ENCODE measurements around the gene SNX20. TPM values are rescaled to one million over a fixed set of nuclear protein-coding genes. Genes with fewer than 3 reads are reported as not detected.

Gene SNX20
- total RNA-seq, 2 experiments from 2014 or later, result 83.9 to 98.5 TPM

DNA sequence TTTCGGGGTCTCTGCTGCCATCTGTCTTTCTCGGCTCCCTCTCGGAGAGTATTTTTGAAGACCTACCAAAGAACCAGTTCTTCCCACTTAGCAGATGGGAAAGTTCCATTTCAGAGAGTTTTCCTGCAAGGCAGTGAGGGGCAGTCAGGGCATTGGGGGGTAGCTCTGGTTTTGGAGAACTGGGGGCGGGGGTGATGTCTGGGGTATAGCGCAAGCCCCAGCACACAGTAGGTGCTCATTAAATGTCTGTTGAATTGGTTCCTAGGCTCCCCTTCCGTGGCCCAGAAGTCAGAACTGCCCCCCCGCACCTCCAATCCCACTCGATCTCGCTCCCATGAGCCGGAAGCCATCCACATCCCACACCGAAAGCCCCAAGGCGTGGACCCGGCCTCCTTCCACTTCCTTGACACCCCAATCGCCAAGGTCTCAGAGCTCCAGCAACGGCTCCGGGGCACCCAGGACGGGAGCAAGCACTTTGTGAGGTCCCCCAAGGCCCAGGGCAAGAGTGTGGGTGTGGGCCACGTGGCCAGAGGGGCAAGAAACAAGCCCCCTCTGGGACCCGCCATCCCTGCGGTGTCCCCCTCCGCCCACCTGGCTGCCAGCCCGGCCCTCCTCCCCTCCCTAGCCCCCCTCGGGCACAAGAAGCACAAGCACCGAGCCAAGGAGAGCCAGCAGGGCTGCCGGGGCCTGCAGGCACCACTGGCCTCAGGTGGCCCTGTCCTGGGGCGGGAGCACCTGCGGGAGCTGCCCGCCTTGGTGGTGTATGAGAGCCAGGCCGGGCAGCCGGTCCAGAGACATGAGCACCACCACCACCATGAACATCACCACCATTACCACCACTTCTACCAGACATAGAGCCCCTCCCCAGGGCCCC, 47.9 kb downstream of the SNX20 start:
- Mint-ChIP-seq H3K4me1 (peaks cover 2% of the 10 kb centered on the region), H3K9me3 (no peaks in the 10 kb centered on the region), H3K4me3 (no peak overlapping the region), H3K36me3 (ENCODE audit: low read depth) (no peaks in the 10 kb centered on the region), H3K27me3 (no peaks in the 10 kb centered on the region), H3K27ac (no peak overlapping the region)
- CTCF ChIA-PET, result no interaction called here
- POLR2A ChIA-PET, result no interaction called here
- DNase-seq, result no peak

DNA sequence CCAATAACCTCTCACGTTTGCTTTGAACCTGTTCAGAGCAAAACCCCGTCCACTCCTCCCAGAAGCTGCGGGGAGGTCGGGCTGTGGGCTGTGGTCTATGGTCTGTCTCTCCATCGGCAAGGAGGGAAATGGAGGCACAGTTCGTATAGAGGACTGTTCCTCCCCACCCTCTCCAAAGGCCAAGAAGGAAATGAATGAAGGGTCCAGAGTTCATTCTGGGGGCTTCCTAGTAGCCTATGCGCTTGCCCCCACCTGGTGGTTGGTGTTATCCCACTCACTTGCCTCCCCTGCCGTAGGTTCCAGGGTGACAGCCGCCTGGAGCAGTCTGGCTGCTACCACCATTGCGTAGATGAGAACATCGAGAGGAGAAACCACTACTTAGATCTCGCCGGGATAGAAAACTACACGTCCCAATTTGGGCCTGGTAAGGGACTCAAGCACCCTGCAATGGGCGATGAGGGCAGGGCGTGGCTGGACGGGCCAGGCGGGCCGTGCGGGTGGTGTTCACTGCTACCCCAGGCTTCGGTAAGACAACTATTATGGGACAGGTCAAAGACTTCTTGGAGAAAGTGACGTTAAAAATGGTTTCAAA, 49.0 kb downstream of the SNX20 start:
- H3K36me3 Mint-ChIP-seq (ENCODE audit: low read depth), result no peaks in the 10 kb centered on the region
- no peak overlapping the region for H3K4me3 Mint-ChIP-seq
- H3K4me1 Mint-ChIP-seq, result peaks cover 10% of the 10 kb centered on the region
- ChIA-PET POLR2A (no interaction called here), CTCF (no interaction called here)
- H3K9me3 Mint-ChIP-seq, result no peaks in the 10 kb centered on the region
- H3K27me3 Mint-ChIP-seq, result no peaks in the 10 kb centered on the region
- no peak overlapping the region for H3K27ac Mint-ChIP-seq
- DNase-seq, result no peak

DNA sequence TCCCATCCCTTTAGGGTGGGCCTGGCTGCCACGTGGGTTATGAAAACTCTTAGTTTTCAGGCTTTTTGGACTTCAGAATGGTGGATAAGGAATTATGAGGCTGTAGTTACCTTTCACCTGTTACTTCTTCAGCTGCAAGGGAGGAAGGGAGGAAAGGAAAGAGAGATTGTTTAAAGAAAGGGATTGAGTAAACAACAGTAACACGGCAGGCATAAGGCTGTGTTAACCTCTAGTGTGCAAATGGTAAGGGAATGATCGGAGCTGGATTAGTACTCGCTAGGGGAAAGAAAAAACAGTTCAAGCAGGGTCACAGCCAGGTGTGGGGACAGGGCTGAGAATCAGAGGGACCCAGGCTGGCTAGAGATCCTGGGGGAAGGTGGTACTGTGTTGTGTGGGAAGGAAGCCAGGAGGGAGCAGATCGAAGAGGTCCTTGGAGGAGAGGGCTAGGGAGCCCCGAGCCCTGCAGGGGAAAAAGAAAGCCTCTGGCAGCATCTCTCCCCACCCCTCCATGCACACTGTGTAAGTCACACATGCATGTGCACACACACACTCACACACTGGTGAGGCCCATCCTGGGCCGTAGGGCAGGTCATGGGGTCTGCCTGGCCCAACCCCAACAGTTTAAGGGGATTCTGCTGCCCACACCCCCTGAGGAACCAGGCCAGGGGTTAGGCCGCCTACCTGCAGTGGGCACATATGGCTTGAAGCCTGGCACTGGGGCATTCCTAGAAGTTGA, 49.7 kb downstream of the SNX20 start:
- H3K27me3 Mint-ChIP-seq, result no peaks in the 10 kb centered on the region
- ChIA-PET POLR2A (no interaction called here), CTCF (interaction anchor here (1.4 kb wide), 1 partner anchor 22 kb away, joined by 4 read pairs; no protein-coding TSS in a partner anchor)

DNA sequence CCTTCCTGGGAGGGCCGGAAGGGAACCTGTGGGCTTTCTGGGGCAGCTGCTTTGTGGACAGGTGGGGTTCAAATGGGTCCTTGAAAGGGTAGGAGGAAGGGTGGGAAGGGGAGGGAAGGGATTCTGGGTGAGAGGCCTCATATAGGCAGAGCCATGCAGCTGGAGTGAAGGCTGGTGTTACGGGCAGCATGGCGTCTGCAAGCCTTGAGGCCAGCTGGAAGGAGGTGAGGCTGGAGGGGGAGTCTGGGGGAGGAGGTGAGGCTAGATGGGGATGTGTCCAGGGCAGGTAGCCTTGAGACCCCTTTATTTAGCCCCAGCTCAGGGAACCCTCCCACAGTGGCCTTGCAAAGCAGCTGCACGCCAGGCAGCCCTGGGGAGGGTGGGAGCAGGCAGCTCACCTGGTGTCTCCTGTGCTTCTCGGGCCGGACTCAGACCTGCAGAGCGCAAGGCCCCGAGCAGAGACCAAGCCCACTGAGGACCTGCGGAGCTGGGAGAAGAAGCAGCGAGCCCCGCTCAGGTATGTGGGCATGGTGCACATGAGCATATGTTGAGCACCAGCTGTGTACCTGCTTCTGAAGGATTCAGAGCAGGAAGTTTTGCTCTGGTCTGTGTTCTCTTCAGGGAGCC, 50.6 kb downstream of the SNX20 start:
- CTCF ChIA-PET, result interaction anchor here (1.4 kb wide), 1 partner anchor 21 kb away, joined by 4 read pairs; no protein-coding TSS in a partner anchor
- Mint-ChIP-seq H3K4me1 (peaks cover 17% of the 10 kb centered on the region), H3K4me3 (no peak overlapping the region), H3K36me3 (ENCODE audit: low read depth) (no peaks in the 10 kb centered on the region), H3K27me3 (no peaks in the 10 kb centered on the region), H3K9me3 (no peaks in the 10 kb centered on the region), H3K27ac (no peak overlapping the region)
- no peak for DNase-seq
- POLR2A ChIA-PET, result no interaction called here

More for the DNA sequence above, 49.7 kb downstream of the SNX20 start:
- no peak overlapping the region for H3K4me3 Mint-ChIP-seq
- peaks cover 16% of the 10 kb centered on the region for H3K4me1 Mint-ChIP-seq
- no peaks in the 10 kb centered on the region for H3K36me3 Mint-ChIP-seq (ENCODE audit: low read depth)
- DNase-seq, result no peak
- no peak overlapping the region for H3K27ac Mint-ChIP-seq
- H3K9me3 Mint-ChIP-seq, result no peaks in the 10 kb centered on the region

DNA sequence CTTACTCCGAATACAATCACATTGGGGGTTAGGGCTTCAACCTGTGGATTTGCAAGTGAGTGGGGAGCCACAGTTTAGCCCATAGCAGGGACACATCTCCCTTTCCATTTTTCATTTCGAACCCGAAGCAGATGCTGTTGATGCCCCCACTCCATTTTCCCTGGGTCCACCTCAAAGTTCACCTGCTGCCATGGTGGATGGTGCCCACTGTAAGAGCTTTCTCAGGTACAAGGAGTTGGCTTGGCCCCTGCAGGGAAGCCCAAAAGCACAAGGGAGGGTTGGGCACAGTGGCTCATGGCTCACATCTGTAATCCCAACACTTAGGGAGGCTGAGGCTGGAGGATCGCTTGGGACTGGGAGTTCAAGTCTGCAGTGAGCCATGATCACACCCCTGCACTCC, 51.8 kb downstream of the SNX20 start:
- CTCF ChIA-PET, result interaction anchor here (0.6 to 1.0 kb wide), 3 partner anchors 24 to 36 kb away, joined by 3 read pairs; no protein-coding TSS in a partner anchor
- Mint-ChIP-seq H3K4me1 (peaks cover 18% of the 10 kb centered on the region), H3K4me3 (no peak overlapping the region), H3K27ac (no peak overlapping the region), H3K27me3 (no peaks in the 10 kb centered on the region), H3K36me3 (ENCODE audit: low read depth) (no peaks in the 10 kb centered on the region), H3K9me3 (no peaks in the 10 kb centered on the region)
- no peak for DNase-seq
- POLR2A ChIA-PET, result no interaction called here

DNA sequence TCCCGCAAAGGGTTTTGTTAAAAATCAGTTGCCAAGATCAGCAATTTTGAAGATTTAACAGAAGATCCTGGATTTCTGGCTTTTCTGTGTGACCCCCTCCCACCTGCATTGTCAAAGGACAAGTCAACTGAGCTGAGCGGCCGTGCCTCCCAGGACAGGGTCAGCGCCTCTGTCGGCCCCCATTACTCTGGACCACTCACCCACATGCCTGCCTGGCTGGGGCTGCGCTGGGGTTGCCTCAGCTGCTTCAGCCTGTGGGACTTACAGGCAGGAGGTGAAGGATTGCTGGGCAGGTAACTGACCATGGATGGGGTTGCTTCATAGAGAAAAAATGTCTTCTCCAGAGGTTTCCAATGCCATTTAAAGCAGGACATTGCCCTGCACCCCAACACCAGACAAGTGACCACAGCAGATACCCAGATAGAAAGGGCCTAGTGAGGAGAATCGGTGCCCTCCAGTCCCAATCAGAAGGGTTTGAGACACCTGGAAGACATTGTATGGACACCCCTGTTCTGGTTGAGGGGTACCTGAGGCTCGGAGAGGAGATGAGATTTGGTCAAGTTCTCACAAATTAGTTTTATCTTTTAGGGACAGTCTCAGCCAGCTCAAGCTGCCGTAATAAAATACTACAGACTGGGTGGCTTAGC, 52.8 kb downstream of the SNX20 start:
- CTCF ChIA-PET, result interaction anchor here (0.8 to 1.2 kb wide), 4 partner anchors 14 to 268 kb away, joined by 3 read pairs; no protein-coding TSS in a partner anchor
- H3K4me1 Mint-ChIP-seq, result peaks cover 24% of the 10 kb centered on the region
- H3K36me3 Mint-ChIP-seq (ENCODE audit: low read depth), result no peaks in the 10 kb centered on the region
- no peak overlapping the region for H3K4me3 Mint-ChIP-seq
- DNase-seq, result no peak
- POLR2A ChIA-PET, result no interaction called here
- H3K27ac Mint-ChIP-seq, result no peak overlapping the region
- no peaks in the 10 kb centered on the region for H3K27me3 Mint-ChIP-seq
- H3K9me3 Mint-ChIP-seq, result no peaks in the 10 kb centered on the region

DNA sequence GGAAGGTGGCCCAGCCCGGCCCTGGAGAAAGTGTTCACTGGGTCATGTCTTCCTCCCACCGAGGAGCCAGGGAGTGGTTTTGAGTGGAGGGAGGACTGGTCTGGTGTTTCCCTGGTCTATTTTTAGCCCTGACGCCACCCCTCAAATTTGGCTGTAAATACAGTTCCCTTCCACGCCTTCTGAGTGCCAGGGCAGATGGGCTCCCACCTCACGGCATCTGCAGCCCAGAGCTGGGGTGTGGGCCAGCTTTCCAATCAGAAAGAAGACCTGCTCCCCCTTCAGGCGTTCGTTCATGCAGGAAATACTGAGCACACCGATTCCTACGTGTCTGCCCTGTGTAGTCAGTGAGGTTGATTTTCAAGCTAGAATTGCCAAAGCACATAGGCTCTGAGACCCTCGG, 53.7 kb downstream of the SNX20 start:
- Mint-ChIP-seq H3K27ac (peak overlapping the region; percentile 73), H3K4me1 (peaks cover 24% of the 10 kb centered on the region), H3K4me3 (peak overlapping the region; percentile 28), H3K27me3 (no peaks in the 10 kb centered on the region), H3K9me3 (no peaks in the 10 kb centered on the region), H3K36me3 (ENCODE audit: low read depth) (no peaks in the 10 kb centered on the region)
- DNase-seq, result peak; percentile 49
- ChIA-PET POLR2A (interaction anchor here (0.6 kb wide), 1 partner anchor 39 kb away, joined by 3 read pairs; no protein-coding TSS in a partner anchor), CTCF (interaction anchor here (0.9 to 2.2 kb wide), 4 partner anchors 8 to 38 kb away, joined by 3 to 7 read pairs (median 3); no protein-coding TSS in a partner anchor)

DNA sequence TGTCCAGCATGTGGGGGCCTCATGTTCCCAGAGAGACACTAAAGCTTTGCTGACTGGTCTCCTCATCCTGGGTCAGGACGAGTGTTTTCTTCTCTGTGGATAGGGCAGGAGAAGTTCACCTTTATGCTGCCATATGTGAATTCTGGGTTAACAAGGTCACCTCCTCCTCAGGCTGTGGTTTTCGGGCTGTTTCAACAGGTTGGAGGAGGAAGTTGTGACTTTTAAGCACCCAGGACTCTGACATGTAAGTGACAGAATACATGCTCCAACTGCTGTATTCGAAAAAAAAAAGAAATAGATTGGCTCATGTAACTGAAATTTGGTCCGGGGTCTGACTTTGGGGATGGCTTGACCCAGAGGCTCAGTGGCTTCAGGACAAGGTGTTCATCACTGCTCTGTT, 54.2 kb downstream of the SNX20 start:
- ChIA-PET POLR2A (interaction anchor here (0.6 kb wide), 1 partner anchor 40 kb away, joined by 3 read pairs; no protein-coding TSS in a partner anchor), CTCF (interaction anchor here (1.2 to 2.2 kb wide), 4 partner anchors 9 to 27 kb away, joined by 3 to 7 read pairs (median 4); no protein-coding TSS in a partner anchor)
- H3K9me3 Mint-ChIP-seq, result no peaks in the 10 kb centered on the region
- DNase-seq, result peak; percentile 37
- H3K27me3 Mint-ChIP-seq, result no peaks in the 10 kb centered on the region
- H3K4me3 Mint-ChIP-seq, result no peak overlapping the region
- H3K27ac Mint-ChIP-seq, result peak overlapping the region; percentile 73
- peaks cover 24% of the 10 kb centered on the region for H3K4me1 Mint-ChIP-seq
- H3K36me3 Mint-ChIP-seq (ENCODE audit: low read depth), result no peaks in the 10 kb centered on the region

DNA sequence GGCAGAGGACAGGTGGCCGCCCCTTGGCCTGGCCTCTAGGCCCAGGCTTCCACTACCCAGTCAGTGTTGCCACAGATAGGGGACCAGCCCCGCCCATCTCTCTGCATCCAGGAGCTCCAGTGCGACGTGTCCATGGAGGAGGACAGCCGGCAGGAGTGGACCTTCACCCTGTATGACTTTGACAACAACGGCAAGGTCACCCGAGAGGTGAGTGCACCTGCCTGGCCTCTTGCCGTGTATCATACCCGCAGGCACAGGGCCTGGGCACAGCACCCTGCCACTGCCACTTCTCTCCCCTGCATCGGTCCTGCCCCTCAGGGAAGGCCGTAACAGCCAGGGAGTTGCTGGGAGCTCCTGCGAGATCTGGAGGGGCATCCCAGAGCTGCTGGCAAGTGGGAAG, 55.7 kb downstream of the SNX20 start:
- H3K36me3 Mint-ChIP-seq (ENCODE audit: low read depth), result no peaks in the 10 kb centered on the region
- ChIA-PET POLR2A (no interaction called here), CTCF (interaction anchor here (1.0 to 1.9 kb wide), 5 partner anchors 10 to 46 kb away, joined by 3 to 4 read pairs (median 3); no protein-coding TSS in a partner anchor)

DNA sequence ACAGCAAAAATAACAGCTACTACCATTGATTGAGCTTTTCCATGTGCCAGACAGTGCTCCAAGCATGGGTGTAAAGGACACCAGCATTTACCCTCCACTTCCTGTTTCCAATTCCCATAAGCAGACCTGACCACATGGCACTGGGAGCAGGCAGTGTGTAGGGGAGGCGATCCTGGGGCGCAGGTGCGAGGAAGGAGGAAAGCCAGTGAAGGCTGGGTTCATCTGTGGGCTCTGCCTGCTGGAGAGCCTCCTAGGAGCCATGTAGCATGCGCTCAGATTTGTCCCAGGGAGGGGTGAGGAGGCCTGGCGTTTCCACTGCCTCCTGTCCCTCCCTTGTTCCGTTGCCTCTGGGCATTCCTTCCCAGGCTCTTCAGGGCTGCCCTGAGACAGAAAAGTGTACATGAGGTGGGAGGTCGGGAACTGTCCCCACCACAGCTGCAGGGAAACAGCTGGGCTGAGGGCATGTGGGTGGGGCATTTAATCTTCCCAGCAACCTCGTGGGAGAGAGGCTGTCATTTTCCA, 56.6 kb downstream of the SNX20 start:
- no peak for DNase-seq
- H3K27ac Mint-ChIP-seq, result no peak overlapping the region
- H3K4me1 Mint-ChIP-seq, result peaks cover 24% of the 10 kb centered on the region
- ChIA-PET CTCF (interaction anchor here (0.9 to 1.1 kb wide), 3 partner anchors 12 to 42 kb away, joined by 3 to 4 read pairs (median 3); no protein-coding TSS in a partner anchor), POLR2A (no interaction called here)
- no peaks in the 10 kb centered on the region for H3K36me3 Mint-ChIP-seq (ENCODE audit: low read depth)
- no peaks in the 10 kb centered on the region for H3K9me3 Mint-ChIP-seq
- H3K4me3 Mint-ChIP-seq, result no peak overlapping the region
- H3K27me3 Mint-ChIP-seq, result no peaks in the 10 kb centered on the region

More for the DNA sequence above, 55.7 kb downstream of the SNX20 start:
- Mint-ChIP-seq H3K9me3 (no peaks in the 10 kb centered on the region), H3K27me3 (no peaks in the 10 kb centered on the region), H3K4me3 (no peak overlapping the region), H3K4me1 (peaks cover 24% of the 10 kb centered on the region), H3K27ac (no peak overlapping the region)
- DNase-seq, result no peak

DNA sequence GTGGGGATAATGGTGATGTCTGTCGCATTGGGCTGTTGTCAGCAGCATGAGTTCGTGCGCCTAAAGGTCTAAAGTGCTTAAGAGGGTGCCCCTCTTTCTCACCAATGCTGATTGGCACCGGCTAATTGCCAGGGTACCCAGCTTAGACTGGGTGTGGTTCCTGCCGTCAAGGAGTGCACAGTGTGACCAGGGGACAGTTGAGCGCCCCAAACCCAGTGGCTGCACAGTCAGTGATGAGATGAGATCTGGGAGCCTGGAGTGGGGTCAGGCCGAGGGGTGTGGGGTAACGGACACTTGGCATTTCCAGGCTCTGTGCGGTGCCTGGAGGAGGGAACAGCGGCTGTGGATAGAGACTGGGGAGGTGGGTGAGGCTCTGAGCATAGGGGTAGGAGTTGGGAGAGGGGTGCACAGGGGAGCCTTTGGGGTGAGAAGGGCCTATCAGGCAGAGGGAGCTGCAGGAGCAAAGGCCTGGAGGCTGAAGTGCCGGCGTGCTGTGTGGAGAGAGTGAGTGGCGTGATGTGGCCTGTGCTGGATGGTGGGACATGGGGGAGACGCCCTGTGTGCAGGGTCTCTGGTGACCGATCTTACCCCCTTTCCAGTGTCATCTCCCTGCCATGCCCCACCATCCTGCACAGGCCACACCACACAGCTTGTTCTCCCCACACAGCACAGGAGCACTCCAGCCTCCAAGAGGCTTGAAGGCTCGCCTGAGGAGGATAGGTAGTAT, 58.3 kb downstream of the SNX20 start:
- ChIA-PET POLR2A (no interaction called here), CTCF (interaction anchor here (0.9 to 2.5 kb wide), 4 partner anchors 10 to 597 kb away, joined by 3 to 12 read pairs (median 3); partner anchors contain the start of gene CNEP1R1)
- H3K27me3 Mint-ChIP-seq, result no peaks in the 10 kb centered on the region
- DNase-seq, result no peak
- no peaks in the 10 kb centered on the region for H3K9me3 Mint-ChIP-seq
- H3K4me3 Mint-ChIP-seq, result no peak overlapping the region
- peaks cover 24% of the 10 kb centered on the region for H3K4me1 Mint-ChIP-seq
- H3K27ac Mint-ChIP-seq, result no peak overlapping the region
- H3K36me3 Mint-ChIP-seq (ENCODE audit: low read depth), result no peaks in the 10 kb centered on the region

All from activated CD4-positive, alpha-beta T cell treated with anti-CD3 and anti-CD28 coated beads, Interleukin-2, amount 10 ng/mL, durations not matched to agents 7 days and 5 days (primary cell).